Upper lobe of left lung (tissue), 4 donors: Measurements from ENCODE around the gene EMX1.

Experiments
- CTCF ChIP-seq, 6 experiments: fragments of 450-650 bp in 4 of 6; fragments of 200-600 bp in 2 of 6; sonication (generic) in 2 of 6; IDR thresholded peaks; one replicate each; pipeline ENCODE4 v1.5.1; 2016 to 2019; ENCODE audit warnings: antibody characterized with exemption in 6 of 6
- EP300 ChIP-seq, 4 donors: sonication (generic); formaldehyde crosslinking; IDR thresholded peaks; one replicate each; pipeline ENCODE4 v1.5.1; 2017; ENCODE audit warnings: antibody characterized with exemption in 4 of 4, control low read depth in 2 of 4
- POLR2A ChIP-seq, 4 donors: fragments of 450-650 bp; IDR thresholded peaks; one replicate each; pipeline ENCODE4 v1.5.1; 2016 to 2017; ENCODE audit warnings: antibody characterized with exemption in 4 of 4, mild to moderate bottlenecking in 2 of 4
- POLR2AphosphoS5 ChIP-seq, 2 donors: sonication (generic); formaldehyde crosslinking; IDR thresholded peaks; one replicate each; pipeline ENCODE4 v1.5.1; 2017; ENCODE audit warnings: antibody characterized with exemption in 2 of 2

GRCh38 chr2:72956050-72956395 is 38.7 kb downstream of the EMX1 start:
- TF ChIP-seq CTCF (IDR thresholded peaks at IDR 0.05), result no peak
- TF ChIP-seq POLR2A (IDR thresholded peaks at IDR 0.05), result no peak
- no peak for TF ChIP-seq EP300 (IDR thresholded peaks at IDR 0.05)
- TF ChIP-seq POLR2AphosphoS5 (IDR thresholded peaks at IDR 0.05), result no peak
